Prostate gland (tissue), 2 donors: ENCODE data around the gene PLSCR5. TPM values are rescaled to one million over a fixed set of nuclear protein-coding genes. Genes with fewer than 3 reads are reported as not detected.

Source experiments
- DNase-seq: peaks from one replicate; pipeline ENCODE4 v3.0.0-alpha.2; 2019; ENCODE audit warnings: low spot score
- H3K27ac ChIP-seq, 2 donors: fragments of 200-600 bp; sonication (generic); 2 replicates each; pipeline ENCODE4 v1.5.1; 2017 to 2019
- H3K27me3 ChIP-seq: fragments of 200-600 bp; sonication (generic); replicated peaks from 2 replicates; pipeline ENCODE4 v1.5.1; 2019; ENCODE audit not compliant: insufficient read depth
- H3K36me3 ChIP-seq, 2 donors: fragments of 200-600 bp; sonication (generic); 1 replicate in 1 of 2; 2 replicates in 1 of 2; pipeline versions ENCODE4 v1.5.1 to v1.8.1; 2017 to 2019
- H3K4me1 ChIP-seq: fragments of 200-600 bp; sonication (generic); replicated peaks from 2 replicates; pipeline ENCODE4 v1.5.1; 2019
- H3K4me3 ChIP-seq, 2 donors: fragments of 200-600 bp; sonication (generic); 2 replicates each; pipeline ENCODE4 v1.5.1; 2017 to 2019
- H3K9me3 ChIP-seq: fragments of 200-600 bp; sonication (generic); 2 replicates; pipeline ENCODE4 v1.5.1; 2017
- POLR2A ChIP-seq: fragments of 450-650 bp; IDR thresholded peaks from one replicate; pipeline ENCODE4 v1.6.1; 2016; ENCODE audit warnings: antibody characterized with exemption, mild to moderate bottlenecking
- POLR2AphosphoS5 ChIP-seq: sonication (generic); formaldehyde crosslinking; IDR thresholded peaks from one replicate; pipeline ENCODE4 v1.6.1; 2017; ENCODE audit warnings: antibody characterized with exemption
- WGBS: methylation state at CpG from one replicate; pipeline ENCODE4 v1.1.5; 2018; 5-methylcytosine and 5-hydroxymethylcytosine counted together
- intact Hi-C: fragments of 100-400 bp; cut with DNase I; formaldehyde crosslinking; loops from one replicate; pipeline ENCODE4 v1.14.2; 2022
- total RNA-seq, 2 donors: library from RNA; depleted of rRNA; stranded (reverse); fragments of >200 nt; gene quantifications; one replicate each; pipeline ENCODE4 v1.1.0, GENCODE V29; 2016
- TF ChIP-seq, protein P1 (sequence below), 4 experiments: fragments of 200-600 bp in 2 of 4; fragments of 450-650 bp in 2 of 4; sonication (generic) in 2 of 4; IDR thresholded peaks; 1 replicate in 3 of 4; 2 replicates in 1 of 4; pipeline ENCODE4 v1.5.1; 2016 to 2019; ENCODE audit warnings: antibody characterized with exemption in 4 of 4, mild to moderate bottlenecking in 2 of 4, moderate library complexity in 2 of 4

The PLSCR5 gene
- total RNA-seq, 2 donors from 2014 or later = not detected

DNA sequence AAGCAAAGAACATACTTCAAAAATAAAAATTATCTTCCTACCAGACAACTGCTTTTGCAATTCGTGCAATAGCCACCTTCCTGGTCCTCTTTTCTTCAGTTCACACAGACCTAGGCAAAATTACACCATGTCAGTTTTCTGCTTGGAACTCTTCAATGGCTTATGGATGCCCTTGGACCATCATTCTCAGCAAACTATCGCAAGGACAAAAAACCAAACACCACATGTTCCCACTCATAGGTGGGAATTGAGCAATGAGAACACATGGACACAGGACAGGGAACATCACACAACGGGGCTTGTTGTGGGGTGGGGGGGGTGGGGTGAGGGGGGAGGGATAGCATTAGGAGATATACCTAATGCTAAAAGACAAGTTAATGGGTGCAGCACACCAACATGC lies 29.2 kb upstream of the PLSCR5 start:
- intact Hi-C loops = no loop called here
- Histone ChIP-seq H3K36me3 (no peaks in the 10 kb centered on the region), H3K27ac (no peak overlapping the region), H3K4me3 (no peak overlapping the region), H3K27me3 (no peaks in the 10 kb centered on the region), H3K4me1 (no peaks in the 10 kb centered on the region), H3K9me3 (no peaks in the 10 kb centered on the region)
- DNase-seq = no peak
- TF ChIP-seq, protein P1, sequence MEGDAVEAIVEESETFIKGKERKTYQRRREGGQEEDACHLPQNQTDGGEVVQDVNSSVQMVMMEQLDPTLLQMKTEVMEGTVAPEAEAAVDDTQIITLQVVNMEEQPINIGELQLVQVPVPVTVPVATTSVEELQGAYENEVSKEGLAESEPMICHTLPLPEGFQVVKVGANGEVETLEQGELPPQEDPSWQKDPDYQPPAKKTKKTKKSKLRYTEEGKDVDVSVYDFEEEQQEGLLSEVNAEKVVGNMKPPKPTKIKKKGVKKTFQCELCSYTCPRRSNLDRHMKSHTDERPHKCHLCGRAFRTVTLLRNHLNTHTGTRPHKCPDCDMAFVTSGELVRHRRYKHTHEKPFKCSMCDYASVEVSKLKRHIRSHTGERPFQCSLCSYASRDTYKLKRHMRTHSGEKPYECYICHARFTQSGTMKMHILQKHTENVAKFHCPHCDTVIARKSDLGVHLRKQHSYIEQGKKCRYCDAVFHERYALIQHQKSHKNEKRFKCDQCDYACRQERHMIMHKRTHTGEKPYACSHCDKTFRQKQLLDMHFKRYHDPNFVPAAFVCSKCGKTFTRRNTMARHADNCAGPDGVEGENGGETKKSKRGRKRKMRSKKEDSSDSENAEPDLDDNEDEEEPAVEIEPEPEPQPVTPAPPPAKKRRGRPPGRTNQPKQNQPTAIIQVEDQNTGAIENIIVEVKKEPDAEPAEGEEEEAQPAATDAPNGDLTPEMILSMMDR (IDR thresholded peaks at IDR 0.05) = no peak
- TF ChIP-seq POLR2A (no peak), POLR2AphosphoS5 (no peak)
- 79% methylated on average over 3 of the region's 3 CpGs for WGBS

DNA sequence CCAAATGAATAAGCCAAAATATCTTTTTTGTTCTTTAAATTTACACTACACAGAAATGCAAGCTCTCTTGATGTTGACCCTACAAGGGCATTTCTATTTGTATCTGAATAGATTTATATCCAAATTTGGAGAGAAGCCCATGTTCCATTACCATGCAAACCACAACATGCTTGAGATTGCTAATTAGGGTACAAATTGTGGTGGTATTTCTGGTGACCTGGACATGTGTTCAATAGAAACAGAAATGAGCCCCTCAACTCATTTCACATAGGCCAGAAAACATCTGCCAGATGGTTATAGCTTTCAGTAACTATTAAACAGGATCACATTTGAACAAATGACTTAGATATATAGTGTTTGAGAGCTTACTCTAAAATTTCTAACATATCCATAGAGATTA lies 23.5 kb upstream of the PLSCR5 start:
- no peaks in the 10 kb centered on the region for H3K36me3 ChIP-seq
- no peaks in the 10 kb centered on the region for H3K4me1 ChIP-seq
- intact Hi-C loops = no loop called here
- H3K4me3 ChIP-seq = no peak overlapping the region
- H3K27me3 ChIP-seq = no peaks in the 10 kb centered on the region
- TF ChIP-seq, protein P1 (IDR thresholded peaks at IDR 0.05) = no peak
- TF ChIP-seq POLR2A (no peak), POLR2AphosphoS5 (no peak)
- no peak for DNase-seq
- H3K9me3 ChIP-seq = no peaks in the 10 kb centered on the region
- no peak overlapping the region for H3K27ac ChIP-seq

DNA sequence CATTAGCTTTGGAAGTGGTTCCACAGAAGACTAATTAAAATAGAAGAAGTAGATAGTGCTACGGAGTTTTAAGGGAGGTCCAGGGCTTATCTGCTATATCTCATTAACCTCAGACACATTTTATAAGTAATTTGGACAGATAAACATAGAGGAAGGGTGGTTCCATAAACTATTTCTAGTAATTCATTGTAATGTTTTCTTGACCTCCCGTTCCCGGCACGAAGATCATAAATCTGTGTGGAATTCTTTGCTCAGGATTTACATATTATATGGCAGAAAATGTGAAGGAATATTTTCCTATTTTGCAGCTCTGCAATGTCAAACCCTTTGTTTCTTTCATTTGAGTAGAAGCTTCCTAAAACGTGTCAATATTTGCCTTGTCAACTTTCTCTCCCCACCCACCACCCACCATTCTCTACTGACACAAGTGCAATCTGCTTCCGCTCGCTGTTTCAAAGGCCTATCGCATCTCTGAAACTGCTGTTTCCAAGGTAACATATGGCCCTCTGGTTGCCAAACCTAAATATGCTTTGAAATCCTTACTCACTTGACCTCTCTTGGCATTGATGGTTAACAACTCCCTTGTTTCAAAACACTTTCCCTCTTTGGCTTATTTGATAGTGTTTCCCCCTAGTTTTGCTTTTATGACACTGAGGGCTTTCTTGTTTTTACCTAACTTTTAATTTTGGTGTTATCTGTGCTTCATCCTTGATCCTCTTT lies 21.4 kb upstream of the PLSCR5 start:
- no peak overlapping the region for H3K27ac ChIP-seq
- H3K4me1 ChIP-seq = no peaks in the 10 kb centered on the region
- no peaks in the 10 kb centered on the region for H3K27me3 ChIP-seq
- H3K36me3 ChIP-seq = no peaks in the 10 kb centered on the region
- no peak for DNase-seq
- 41% methylated on average over 8 of the region's 8 CpGs for WGBS
- TF ChIP-seq, protein P1 (IDR thresholded peaks at IDR 0.05) = no peak
- TF ChIP-seq POLR2A = no peak
- no peaks in the 10 kb centered on the region for H3K9me3 ChIP-seq
- no peak overlapping the region for H3K4me3 ChIP-seq
- intact Hi-C loops = no loop called here

DNA sequence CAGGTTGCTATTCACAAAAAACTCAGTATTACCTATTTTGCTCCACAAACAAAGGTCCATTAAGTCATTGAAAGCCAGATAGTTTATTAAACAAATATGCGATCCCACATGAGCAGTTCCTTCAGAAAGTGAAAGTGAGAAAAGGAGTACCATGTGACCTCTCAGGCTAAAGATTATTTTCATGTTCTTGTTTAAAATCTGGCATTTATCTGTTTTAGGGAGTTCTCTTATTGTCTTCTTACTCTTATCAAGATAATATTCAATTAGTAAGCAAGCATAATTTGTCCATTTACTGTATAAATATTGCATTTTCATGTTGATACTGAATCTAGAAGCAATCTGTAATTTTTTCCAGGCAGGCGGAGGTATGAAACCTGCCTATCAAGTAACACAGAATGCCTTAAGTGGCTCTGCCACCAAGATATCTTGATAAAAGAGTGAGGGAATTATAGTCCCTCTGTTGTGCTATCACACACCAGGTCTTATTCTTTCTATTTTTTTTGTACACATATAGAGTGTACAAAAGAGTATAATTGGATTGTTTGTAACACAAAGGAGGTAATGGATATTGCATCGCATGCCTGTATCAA lies 20.1 kb upstream of the PLSCR5 start:
- peak overlapping the region in 1 of 2 donors; percentile 8 for H3K4me3 ChIP-seq
- H3K9me3 ChIP-seq = no peaks in the 10 kb centered on the region
- DNase-seq = no peak
- H3K27ac ChIP-seq = no peak overlapping the region
- H3K36me3 ChIP-seq = no peaks in the 10 kb centered on the region
- TF ChIP-seq, protein P1 (IDR thresholded peaks at IDR 0.05) = no peak
- H3K4me1 ChIP-seq = no peaks in the 10 kb centered on the region
- 65% methylated on average over 3 of the region's 3 CpGs for WGBS
- intact Hi-C loops = no loop called here
- H3K27me3 ChIP-seq = no peaks in the 10 kb centered on the region

DNA sequence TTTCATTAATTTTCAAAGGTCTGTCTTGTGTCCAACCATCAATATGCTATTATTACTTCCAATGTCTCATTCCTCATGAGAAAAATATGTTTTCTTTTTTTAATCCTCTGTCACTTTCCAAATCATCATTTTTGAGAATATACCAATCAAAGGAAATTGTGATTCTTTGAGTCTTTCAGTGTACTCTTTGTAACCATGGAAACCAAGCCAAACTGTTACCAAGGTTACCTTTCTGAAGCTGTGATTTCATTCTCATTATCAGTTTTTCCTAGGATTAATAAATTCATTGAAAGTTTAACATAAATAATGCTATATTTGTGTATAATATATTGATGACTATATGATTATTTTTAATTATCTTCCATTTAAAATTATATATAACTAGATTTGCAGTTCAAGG lies 16.6 kb upstream of the PLSCR5 start:
- Histone ChIP-seq H3K27ac (no peak overlapping the region), H3K27me3 (no peaks in the 10 kb centered on the region), H3K4me1 (no peaks in the 10 kb centered on the region), H3K4me3 (no peak overlapping the region), H3K9me3 (no peaks in the 10 kb centered on the region), H3K36me3 (no peaks in the 10 kb centered on the region)
- intact Hi-C loops = no loop called here
- DNase-seq = no peak
- TF ChIP-seq, protein P1 (IDR thresholded peaks at IDR 0.05) = no peak
- TF ChIP-seq POLR2A (no peak), POLR2AphosphoS5 (no peak)
